Smooth muscle cell of the pulmonary artery (primary cell): ENCODE measurements around the gene IFT27. TPM values are rescaled to one million over a fixed set of nuclear protein-coding genes. Genes with fewer than 3 reads are reported as not detected.

Source experiments
- total RNA-seq: library from RNA; depleted of rRNA; stranded (reverse); fragments of >200 nt; gene quantifications from 2 replicates; pipeline ENCODE4 v1.2.3, GENCODE V29; 2014

The IFT27 gene, protein sequence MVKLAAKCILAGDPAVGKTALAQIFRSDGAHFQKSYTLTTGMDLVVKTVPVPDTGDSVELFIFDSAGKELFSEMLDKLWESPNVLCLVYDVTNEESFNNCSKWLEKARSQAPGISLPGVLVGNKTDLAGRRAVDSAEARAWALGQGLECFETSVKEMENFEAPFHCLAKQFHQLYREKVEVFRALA
- 15.4 and 17.6 TPM in 2 replicates for total RNA-seq

DNA sequence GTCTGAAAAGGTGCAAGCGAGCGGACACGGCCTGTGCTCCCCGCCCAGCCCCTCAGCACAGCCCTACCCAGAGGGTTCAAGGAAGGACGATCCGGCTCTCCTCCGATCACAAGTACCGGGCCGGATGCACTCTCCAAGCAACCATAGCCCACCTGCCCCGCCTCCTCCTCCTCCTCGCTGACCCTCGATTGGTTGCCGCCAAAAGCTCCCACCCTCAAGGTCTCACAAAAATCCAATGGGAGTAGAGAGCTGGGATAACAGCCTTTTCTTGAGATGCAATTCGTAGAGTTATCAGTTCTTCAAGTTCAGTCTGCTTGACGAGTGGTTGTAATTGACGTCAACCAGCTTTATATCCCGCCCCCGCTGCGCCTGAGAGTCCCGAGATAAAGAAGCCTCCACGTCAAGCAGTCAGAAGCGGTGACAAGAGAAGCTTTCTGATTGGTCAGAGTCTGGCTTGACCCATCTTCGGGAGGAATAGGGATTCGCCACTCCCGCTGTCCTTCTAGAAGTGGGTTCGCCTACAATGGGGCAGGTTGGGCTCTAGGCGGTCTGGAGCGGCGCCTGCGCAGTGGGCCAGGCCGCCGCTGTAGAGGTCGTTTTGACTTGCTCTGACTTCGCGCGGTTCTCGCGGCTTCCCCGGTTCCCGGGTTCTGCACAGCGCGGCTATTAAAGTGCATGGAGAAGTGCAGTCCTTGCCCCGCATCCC is at the start of gene IFT27:
Gene IFT27 (minus strand): TSS at position 156 of the 706 bp plus-strand sequence. CDS start 412 bp downstream, outside the sequence.

DNA sequence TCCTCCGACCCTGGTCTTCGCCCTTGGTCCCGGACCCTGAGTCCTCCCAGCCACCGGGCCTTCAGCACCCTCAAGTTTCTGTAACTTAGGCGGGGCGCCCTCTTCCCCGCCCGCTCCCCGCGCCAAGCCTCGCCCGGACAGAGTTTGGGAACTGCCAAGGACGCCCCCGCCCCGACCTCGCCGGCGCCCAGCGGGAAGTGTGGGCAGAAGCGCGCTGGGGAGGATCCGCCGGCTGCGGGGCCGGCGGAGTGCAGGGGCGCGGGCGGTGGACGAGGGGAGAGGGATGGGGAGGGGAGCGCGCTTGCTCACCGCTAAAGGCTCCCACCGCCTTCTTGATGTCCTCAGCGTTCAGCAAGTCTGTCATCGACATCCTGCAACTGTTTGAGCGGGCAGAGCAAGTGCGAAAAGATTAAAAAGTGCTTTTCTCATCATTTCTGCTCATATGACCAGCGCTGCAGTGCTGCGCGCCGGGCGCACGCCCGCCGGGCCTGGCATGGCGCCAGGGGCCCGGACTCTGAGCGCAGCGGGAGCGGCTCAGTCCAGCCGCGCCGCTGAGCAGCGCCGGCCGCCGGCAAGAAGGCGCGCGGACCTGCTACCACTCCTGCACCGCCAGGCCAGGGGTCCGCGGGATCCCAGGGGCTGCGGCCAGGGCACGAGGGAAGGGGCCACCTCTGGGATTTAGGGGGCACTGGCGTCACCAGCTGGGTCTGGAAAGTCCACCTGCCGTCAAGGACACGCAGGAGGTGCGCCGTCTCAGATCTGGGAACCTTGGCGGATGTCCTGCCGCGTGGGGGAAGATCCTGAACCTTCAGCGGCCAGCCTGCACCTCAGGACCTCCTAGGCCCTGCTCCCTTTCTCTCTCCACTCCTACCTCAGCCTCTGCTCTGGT is 41.0 kb upstream of the IFT27 start, which contains the start of gene PVALB:
Gene PVALB (minus strand): TSS at position 400 of the 889 bp plus-strand sequence. CDS start 30 bp downstream, at position 370.

Other genes with a start within 250 kb of the IFT27 start
- gene EIF3D, start 247.0 kb downstream of the IFT27 start, total RNA-seq, result 275 and 338 TPM in 2 replicates
- not detected in 2 replicates for gene CACNG2, start 72.4 kb downstream of the IFT27 start, total RNA-seq
- not detected in 2 replicates for gene PVALB, start 40.9 kb upstream of the IFT27 start, total RNA-seq
- gene NCF4, start 84.9 kb upstream of the IFT27 start, total RNA-seq, result not detected in 2 replicates
- 0.46 and 0.52 TPM in 2 replicates for gene CSF2RB, start 137.5 kb upstream of the IFT27 start, total RNA-seq
- 16.2 and 19.1 TPM in 2 replicates for gene TST, start 243.3 kb upstream of the IFT27 start, total RNA-seq
- 45.9 and 58.0 TPM in 2 replicates for gene MPST, start 243.6 kb upstream of the IFT27 start, total RNA-seq